GM12864 (cell line): Measurements from ENCODE around the gene FAM193A.
"Not testable (repeated sequence)": the region's sequence is repeated elsewhere in the genome, so short reads cannot be mapped to it uniquely, and the experiment has no call there.

ENCODE experiments used
- DNase-seq: peaks from one replicate; pipeline ENCODE4 v3.0.0-alpha.2; 2011; ENCODE audit warnings: low read depth
- H3K4me3 ChIP-seq: 2 replicates; pipeline ENCODE4 v1.5.1; 2011; ENCODE audit warnings: mild to moderate bottlenecking, low read depth, low read length, control low read depth
- TF ChIP-seq, protein P1 (sequence below): IDR thresholded peaks from 2 replicates; pipeline ENCODE4 v1.5.1; 2011; ENCODE audit warnings: low read depth, mild to moderate bottlenecking, moderate library complexity, low read length, control low read depth, inconsistent platforms; ENCODE audit errors: missing control alignments

The FAM193A gene

DNA sequence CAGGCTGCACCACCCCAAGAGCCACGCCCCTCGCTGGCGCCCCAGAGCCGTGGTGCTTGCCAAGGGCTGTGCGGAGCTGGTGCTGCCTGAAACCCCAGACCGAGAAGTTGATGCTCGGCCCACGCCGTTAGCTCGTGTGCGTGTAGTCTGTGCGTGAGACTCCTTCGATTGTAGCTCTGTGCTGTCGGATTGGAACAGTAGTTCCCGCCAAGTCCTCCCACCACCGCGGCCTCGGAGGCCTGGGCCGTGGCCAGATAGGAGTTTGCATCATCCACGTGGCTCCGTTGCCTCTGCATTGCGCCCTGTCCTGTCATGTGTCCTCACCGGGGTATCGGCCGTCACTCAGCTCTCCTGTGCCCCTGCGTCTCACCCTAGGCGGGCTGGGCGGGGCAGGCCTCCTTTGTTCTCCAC lies 195.5 kb downstream of the FAM193A start:
- DNase-seq = no peak
- no peak overlapping the region for H3K4me3 ChIP-seq
- TF ChIP-seq, protein P1, sequence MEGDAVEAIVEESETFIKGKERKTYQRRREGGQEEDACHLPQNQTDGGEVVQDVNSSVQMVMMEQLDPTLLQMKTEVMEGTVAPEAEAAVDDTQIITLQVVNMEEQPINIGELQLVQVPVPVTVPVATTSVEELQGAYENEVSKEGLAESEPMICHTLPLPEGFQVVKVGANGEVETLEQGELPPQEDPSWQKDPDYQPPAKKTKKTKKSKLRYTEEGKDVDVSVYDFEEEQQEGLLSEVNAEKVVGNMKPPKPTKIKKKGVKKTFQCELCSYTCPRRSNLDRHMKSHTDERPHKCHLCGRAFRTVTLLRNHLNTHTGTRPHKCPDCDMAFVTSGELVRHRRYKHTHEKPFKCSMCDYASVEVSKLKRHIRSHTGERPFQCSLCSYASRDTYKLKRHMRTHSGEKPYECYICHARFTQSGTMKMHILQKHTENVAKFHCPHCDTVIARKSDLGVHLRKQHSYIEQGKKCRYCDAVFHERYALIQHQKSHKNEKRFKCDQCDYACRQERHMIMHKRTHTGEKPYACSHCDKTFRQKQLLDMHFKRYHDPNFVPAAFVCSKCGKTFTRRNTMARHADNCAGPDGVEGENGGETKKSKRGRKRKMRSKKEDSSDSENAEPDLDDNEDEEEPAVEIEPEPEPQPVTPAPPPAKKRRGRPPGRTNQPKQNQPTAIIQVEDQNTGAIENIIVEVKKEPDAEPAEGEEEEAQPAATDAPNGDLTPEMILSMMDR = no peak

DNA sequence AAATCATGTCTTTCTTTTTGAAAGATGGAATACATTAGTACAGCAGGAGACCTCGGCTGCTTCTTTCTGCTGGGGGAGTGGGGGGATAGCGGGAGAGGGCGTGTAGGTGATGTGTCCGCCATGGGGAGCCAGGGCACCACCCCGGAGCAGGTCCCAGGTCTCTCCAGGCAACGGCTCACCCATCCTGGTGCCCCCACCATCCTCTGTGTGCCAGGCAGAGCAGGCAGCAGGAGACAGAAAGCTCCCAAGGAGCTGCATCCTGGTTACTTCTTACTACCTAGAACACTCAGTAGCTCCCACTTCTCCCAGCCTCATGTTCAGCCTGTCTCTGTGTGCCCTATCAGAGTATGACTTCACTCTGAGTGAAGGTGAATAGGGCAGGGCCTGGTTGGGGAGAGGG lies 196.1 kb downstream of the FAM193A start:
- no peak for DNase-seq
- H3K4me3 ChIP-seq = no peak overlapping the region
- TF ChIP-seq, protein P1 = no peak

DNA sequence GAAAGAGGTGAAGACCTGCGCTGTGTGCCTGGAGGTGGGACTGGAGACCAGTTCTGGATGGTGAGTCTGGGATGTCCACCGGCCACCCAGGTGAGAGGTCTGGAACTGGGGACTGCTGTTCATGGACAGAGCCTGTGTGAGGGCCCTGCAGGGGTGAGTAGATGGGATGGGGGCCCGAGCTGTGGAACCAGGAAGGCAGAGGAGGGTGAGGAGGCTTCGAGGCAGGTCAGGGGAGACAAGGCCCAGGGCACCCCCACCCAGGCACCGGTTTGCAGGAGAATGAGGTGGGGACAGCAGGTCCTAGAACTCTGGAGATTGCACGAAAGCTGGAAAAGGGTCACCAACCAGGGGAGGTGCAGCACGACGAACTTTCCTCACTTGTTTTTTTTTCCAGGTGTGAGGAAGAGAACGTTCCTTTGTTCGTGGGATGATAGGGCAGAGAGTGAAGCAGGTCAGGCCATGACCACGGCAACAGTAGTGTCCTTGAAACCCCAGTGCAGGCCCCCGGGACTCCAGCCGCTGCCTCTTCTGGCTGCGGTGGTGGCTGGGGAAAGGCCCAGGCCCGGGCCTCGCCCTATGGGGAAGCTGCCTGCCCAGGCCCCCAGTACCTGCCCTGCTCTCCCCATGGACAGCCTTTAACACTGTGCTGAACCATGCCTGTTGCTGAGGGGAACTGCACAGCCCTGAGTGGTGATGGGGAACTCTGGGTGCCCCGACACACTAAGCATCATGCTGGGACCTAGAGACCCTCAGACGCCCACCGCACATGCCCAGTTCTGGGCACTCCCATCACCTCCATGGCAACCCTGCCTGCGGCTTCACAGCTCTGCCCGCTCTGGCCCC lies 196.8 kb downstream of the FAM193A start:
- no peak for DNase-seq
- TF ChIP-seq, protein P1 = no peak
- no peak overlapping the region for H3K4me3 ChIP-seq

DNA sequence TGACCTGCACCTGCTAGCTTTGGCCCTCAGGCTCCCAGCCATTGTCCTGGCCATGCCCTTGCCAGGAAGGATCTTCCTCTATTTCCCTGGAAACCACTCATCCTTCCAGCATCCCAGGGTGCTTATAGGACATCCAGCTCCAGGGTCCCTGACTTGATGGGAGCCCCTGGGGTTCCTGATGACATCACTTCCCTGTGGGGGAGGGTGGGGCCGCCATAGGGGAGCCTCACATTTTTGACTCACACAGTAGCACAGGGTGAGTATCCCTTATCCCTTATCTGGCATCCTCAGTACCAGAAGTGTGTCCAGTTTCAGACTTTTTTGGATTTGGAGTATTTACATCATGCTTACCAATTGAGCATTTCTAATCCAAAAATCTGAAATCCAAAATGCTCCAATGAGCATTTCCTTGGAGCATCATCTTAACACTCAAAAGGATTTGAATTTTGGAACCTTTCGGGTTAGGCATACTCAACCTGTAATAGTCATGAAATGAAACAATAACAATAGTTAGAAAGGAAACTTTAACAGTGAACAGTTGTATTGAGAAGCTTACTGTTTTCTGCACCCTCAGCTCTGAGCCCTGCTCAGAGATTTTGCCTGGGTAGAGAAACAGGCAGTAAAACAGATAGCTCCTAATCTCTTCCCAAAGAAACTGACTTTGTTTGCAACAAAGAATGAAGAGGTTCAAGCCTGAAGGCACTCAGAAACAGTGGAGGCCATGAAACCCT lies 197.6 kb downstream of the FAM193A start:
- H3K4me3 ChIP-seq = no peak overlapping the region
- TF ChIP-seq, protein P1 = no peak
- no peak for DNase-seq

DNA sequence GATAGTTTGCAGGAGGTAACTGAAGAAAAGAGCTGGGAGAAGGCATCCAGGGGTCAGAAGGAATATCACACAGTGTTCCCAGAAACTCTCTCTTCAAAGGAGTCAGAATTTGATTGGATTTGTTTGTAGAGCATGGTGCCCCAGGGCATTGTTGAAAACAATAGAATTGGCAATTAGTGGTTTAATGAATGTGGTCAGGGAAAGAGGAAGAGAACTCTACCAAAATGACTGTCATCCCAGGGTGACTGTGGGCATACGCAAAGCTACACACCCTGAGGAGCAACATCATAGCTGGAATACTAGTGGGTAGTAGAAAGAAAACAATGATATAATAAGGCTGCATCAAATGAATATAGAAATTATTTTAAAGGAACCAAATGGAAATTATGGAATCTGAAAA lies 198.2 kb downstream of the FAM193A start:
- no peak for DNase-seq
- no peak overlapping the region for H3K4me3 ChIP-seq
- TF ChIP-seq, protein P1 = no peak

DNA sequence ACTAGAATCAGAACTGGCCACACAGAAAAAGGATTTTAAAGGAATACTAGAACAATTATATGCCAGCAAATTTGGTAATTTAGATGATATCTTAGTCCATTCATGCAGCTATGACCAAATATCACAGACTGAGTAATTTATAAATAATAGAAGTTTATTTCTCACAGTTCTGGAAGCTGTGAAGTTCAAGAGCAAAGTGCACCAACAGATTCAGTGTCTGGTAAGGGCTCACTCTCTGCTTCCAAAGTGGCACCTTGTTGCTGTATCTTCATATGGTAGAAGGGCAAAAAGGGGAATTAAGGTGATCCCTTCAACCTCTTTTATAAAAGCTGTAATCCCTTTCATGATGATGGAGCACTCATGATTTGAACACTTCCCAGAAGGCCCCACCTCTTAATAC lies 199.4 kb downstream of the FAM193A start:
- TF ChIP-seq, protein P1 = no peak
- no peak for DNase-seq
- no peak overlapping the region for H3K4me3 ChIP-seq

DNA sequence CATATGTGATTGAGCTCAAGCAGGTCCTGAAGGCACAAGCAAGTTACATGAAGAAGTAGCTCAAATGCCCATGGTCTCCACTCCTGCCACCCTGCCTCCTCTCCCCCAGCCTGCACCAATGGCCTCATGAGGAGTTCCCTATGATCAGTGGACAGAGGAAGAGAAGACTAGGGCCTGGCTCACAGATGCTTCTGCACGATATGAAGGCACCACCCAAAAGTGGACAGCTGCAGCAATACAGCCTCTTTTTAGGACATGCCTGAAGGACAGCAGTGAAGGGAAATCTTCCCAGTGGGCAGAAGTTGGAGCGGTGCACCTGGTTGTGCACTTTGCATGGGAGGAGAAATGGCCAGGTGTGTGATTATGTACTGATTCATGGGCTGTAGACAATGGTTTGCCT lies 201.8 kb downstream of the FAM193A start:
- DNase-seq, H3K4me3 ChIP-seq: not testable (repeated sequence)
